GM20000 (cell line): ENCODE results near the gene TOX2.

Experiments
- DNase-seq: peaks from one replicate; pipeline ENCODE4 v3.0.0; 2012; ENCODE audit warnings: low spot score
- CTCF ChIP-seq: IDR thresholded peaks from 2 replicates; pipeline ENCODE4 v1.5.1; 2012; ENCODE audit warnings: mild to moderate bottlenecking, control low read depth; ENCODE audit errors: extremely low read depth, missing control alignments

The TOX2 gene

GRCh38 chr20:43985608-43986316, 71.1 kb downstream of the TOX2 start:
- no peak for DNase-seq
- TF ChIP-seq CTCF, result no peak

GRCh38 chr20:43987018-43987417, 72.4 kb downstream of the TOX2 start:
- no peak for TF ChIP-seq CTCF
- DNase-seq, result no peak

- DNase-seq, result no peak
- TF ChIP-seq CTCF, result no peak
These were observed 72.9 kb downstream of the TOX2 start for GRCh38 chr20:43987531-43987930.

- no peak for TF ChIP-seq CTCF
- DNase-seq, result no peak
These were observed 73.8 kb downstream of the TOX2 start for GRCh38 chr20:43988451-43988850.

GRCh38 chr20:43988867-43989266, 74.2 kb downstream of the TOX2 start:
- DNase-seq, result no peak

GRCh38 chr20:43991261-43991660, 76.6 kb downstream of the TOX2 start:
- no peak for DNase-seq
- no peak for TF ChIP-seq CTCF

More at GRCh38 chr20:43988867-43989266, 74.2 kb downstream of the TOX2 start:
- no peak for TF ChIP-seq CTCF

- no peak for DNase-seq
- TF ChIP-seq CTCF, result no peak
These were observed 77.3 kb downstream of the TOX2 start for GRCh38 chr20:43991982-43992381.
